Measurements from ENCODE around the gene LYSMD4. TPM values are rescaled to one million over a fixed set of nuclear protein-coding genes. Genes with fewer than 3 reads are reported as not detected.
"Not testable (repeated sequence)": the region's sequence is repeated elsewhere in the genome, so short reads cannot be mapped to it uniquely, and the experiment has no call there.

The LYSMD4 gene
- total RNA-seq, 1 donor from 2014 or later, result 13.1 TPM

GRCh38 chr15:99736702-99737101, 3.5 kb upstream of the LYSMD4 start:
- TF ChIP-seq, protein P1, sequence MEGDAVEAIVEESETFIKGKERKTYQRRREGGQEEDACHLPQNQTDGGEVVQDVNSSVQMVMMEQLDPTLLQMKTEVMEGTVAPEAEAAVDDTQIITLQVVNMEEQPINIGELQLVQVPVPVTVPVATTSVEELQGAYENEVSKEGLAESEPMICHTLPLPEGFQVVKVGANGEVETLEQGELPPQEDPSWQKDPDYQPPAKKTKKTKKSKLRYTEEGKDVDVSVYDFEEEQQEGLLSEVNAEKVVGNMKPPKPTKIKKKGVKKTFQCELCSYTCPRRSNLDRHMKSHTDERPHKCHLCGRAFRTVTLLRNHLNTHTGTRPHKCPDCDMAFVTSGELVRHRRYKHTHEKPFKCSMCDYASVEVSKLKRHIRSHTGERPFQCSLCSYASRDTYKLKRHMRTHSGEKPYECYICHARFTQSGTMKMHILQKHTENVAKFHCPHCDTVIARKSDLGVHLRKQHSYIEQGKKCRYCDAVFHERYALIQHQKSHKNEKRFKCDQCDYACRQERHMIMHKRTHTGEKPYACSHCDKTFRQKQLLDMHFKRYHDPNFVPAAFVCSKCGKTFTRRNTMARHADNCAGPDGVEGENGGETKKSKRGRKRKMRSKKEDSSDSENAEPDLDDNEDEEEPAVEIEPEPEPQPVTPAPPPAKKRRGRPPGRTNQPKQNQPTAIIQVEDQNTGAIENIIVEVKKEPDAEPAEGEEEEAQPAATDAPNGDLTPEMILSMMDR (IDR thresholded peaks at IDR 0.05), result no peak
- H3K27me3 Mint-ChIP-seq (ENCODE audit: low read depth), result no peaks in the 10 kb centered on the region
- H3K4me3 Mint-ChIP-seq (ENCODE audit: unreplicated experiment), result no peak overlapping the region
- H3K27ac Mint-ChIP-seq (ENCODE audit: unreplicated experiment), result no peak overlapping the region
- DNase-seq (ENCODE audit: low spot score), result no peak
- no peaks in the 10 kb centered on the region for H3K36me3 Mint-ChIP-seq (ENCODE audit: low read depth)
- H3K4me1 Mint-ChIP-seq (ENCODE audit: low read depth), result peaks cover 11% of the 10 kb centered on the region
- H3K9me3 Mint-ChIP-seq (ENCODE audit: low read depth), result peaks cover 2% of the 10 kb centered on the region

GRCh38 chr15:99735868-99736267, 2.6 kb upstream of the LYSMD4 start:
- H3K36me3 Mint-ChIP-seq (ENCODE audit: low read depth), result no peaks in the 10 kb centered on the region
- peaks cover 2% of the 10 kb centered on the region for H3K9me3 Mint-ChIP-seq (ENCODE audit: low read depth)
- no peak for DNase-seq (ENCODE audit: low spot score)
- TF ChIP-seq, protein P1 (IDR thresholded peaks at IDR 0.05), result no peak
- H3K27ac Mint-ChIP-seq (ENCODE audit: unreplicated experiment), result no peak overlapping the region
- H3K4me1 Mint-ChIP-seq (ENCODE audit: low read depth), result peaks cover 17% of the 10 kb centered on the region
- no peaks in the 10 kb centered on the region for H3K27me3 Mint-ChIP-seq (ENCODE audit: low read depth)
- no peak overlapping the region for H3K4me3 Mint-ChIP-seq (ENCODE audit: unreplicated experiment)

DNA sequence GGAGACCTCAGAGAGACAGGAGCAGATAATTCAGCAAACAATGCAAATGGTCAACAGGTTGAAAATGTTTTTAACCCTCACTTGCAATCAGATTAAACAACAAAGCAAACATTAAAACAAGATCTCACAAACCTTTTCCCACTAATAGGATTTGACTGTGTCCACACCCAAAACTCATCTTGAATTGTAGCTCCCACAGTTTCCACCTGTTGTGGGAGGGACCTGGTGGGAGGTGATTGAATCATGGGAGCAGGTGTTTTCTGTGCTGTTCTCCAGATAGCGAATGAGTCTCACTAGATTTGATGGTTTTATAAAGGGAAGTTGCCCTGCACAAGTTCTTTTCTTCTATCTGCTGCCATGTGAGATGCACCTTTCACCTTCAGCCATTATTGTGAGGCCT, 1.3 kb upstream of the LYSMD4 start:
- no peak overlapping the region for H3K27ac Mint-ChIP-seq (ENCODE audit: unreplicated experiment)

GRCh38 chr15:99734040-99734291, 729 bp upstream of the LYSMD4 start:
- not testable (repeated sequence) for DNase-seq (ENCODE audit: low spot score); H3K9me3 Mint-ChIP-seq (ENCODE audit: low read depth); H3K27me3 Mint-ChIP-seq (ENCODE audit: low read depth); H3K36me3 Mint-ChIP-seq (ENCODE audit: low read depth); H3K4me3 Mint-ChIP-seq (ENCODE audit: unreplicated experiment); H3K27ac Mint-ChIP-seq (ENCODE audit: unreplicated experiment)
- H3K4me1 Mint-ChIP-seq (ENCODE audit: low read depth), result peaks cover 31% of the 10 kb centered on the region

More for the DNA sequence above, 1.3 kb upstream of the LYSMD4 start:
- H3K9me3 Mint-ChIP-seq (ENCODE audit: low read depth), result peaks cover 2% of the 10 kb centered on the region
- no peak for DNase-seq (ENCODE audit: low spot score)
- H3K4me1 Mint-ChIP-seq (ENCODE audit: low read depth), result peaks cover 30% of the 10 kb centered on the region
- no peaks in the 10 kb centered on the region for H3K36me3 Mint-ChIP-seq (ENCODE audit: low read depth)
- no peaks in the 10 kb centered on the region for H3K27me3 Mint-ChIP-seq (ENCODE audit: low read depth)
- H3K4me3 Mint-ChIP-seq (ENCODE audit: unreplicated experiment), result no peak overlapping the region
- TF ChIP-seq, protein P1 (IDR thresholded peaks at IDR 0.05), result no peak

GRCh38 chr15:99732751-99733267, 428 bp downstream of the LYSMD4 start:
- H3K4me1 Mint-ChIP-seq (ENCODE audit: low read depth), result peaks cover 31% of the 10 kb centered on the region
- peak overlapping the region; percentile 81 for H3K4me3 Mint-ChIP-seq (ENCODE audit: unreplicated experiment)
- H3K27ac Mint-ChIP-seq (ENCODE audit: unreplicated experiment), result peak overlapping the region; percentile 74
- peaks cover 5% of the 10 kb centered on the region for H3K36me3 Mint-ChIP-seq (ENCODE audit: low read depth)
- peaks cover 2% of the 10 kb centered on the region for H3K9me3 Mint-ChIP-seq (ENCODE audit: low read depth)
- no peaks in the 10 kb centered on the region for H3K27me3 Mint-ChIP-seq (ENCODE audit: low read depth)
- DNase-seq (ENCODE audit: low spot score), result no peak
- TF ChIP-seq, protein P1 (IDR thresholded peaks at IDR 0.05), result peak; percentile 8

DNA sequence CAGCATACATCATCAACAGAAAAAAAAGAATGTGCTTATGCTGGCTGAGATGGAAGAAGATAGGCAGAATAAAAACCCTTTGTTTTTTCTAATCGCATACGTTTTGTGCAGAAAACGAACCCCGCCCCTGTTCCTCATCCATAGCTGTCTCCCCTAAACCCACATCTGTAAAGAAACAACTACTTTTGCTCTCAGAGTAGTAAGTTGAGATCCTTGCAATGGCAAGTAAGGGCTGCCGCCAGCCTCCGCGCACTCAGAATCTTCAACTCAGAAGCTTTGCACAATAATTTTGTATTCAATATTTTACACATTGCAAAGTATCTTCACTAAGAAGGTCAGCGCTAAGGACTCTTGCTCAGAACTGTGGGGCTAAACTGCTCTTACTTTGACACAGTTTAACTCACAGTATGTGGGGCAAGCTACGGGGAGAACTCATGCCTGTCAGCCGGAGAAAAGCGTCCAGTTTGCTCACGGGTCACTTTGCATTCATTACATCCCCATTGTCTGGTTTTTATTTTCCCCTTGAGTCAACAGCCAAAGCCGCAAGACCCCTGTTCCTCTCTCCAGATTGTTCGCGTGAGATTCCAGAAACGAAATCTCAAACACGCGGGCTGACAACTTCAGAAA, 1.0 kb downstream of the LYSMD4 start:
- Mint-ChIP-seq H3K4me1 (ENCODE audit: low read depth) (peaks cover 31% of the 10 kb centered on the region), H3K27me3 (ENCODE audit: low read depth) (no peaks in the 10 kb centered on the region), H3K27ac (ENCODE audit: unreplicated experiment) (peak overlapping the region; percentile 74), H3K9me3 (ENCODE audit: low read depth) (peaks cover under 1% of the 10 kb centered on the region), H3K4me3 (ENCODE audit: unreplicated experiment) (peak overlapping the region; percentile 81), H3K36me3 (ENCODE audit: low read depth) (peaks cover 5% of the 10 kb centered on the region)
- TF ChIP-seq, protein P1 (IDR thresholded peaks at IDR 0.05), result no peak
- no peak for DNase-seq (ENCODE audit: low spot score)
